ENCODE results near the gene TNRC6C. TPM values are rescaled to one million over a fixed set of nuclear protein-coding genes. Genes with fewer than 3 reads are reported as not detected.

TNRC6C gene
- total and polyA plus RNA-seq, 2 of the 13 experiments (the other 11 are each of a cell fraction or from before 2014, with no cell fraction given): 0.66 to 4.9 TPM

DNA sequence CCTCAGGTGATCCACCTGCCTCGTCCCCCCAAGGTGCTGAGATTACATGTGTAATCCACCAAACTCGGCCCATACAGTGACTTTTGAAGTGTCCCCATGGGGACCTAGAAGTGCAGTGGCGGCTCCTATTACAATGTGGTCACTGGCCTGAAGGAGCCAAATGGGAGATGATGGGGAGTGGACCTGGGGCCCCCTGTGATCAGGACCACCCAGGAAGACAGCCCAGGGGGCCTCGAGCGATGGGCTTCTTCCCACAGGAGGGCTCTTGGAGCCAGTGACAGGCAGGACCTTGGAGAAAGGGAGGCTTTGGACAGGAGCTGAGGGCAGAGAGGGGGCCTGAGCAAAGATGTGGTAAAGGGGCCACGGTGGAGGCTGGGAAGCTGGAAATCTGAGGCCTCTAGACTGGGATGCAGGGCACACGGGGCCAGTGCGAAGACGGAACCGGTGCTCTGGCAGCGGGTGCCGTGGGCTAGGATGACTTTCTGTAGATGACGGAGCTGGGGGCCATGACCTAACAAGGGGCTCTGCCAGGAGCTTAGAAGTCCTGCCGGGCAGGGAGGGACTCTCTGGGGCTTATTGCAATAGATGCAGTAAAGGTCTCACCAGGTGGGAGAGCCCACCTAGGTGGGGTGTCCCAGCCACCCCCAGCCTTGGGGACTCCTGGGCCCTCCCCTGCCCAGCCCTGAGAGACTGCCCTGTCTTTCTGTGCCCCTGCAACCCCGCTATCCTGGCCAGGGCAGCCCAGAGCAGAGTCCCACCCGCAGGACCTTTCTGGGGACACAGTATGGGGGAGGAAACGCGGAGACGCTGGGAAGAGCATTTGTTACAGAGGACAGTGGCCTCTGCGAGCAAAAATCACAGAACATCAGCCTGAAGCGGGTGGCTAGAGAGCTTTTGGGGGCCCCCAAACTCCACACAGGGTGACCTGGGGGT lies 185.0 kb downstream of the TNRC6C start:
- WGBS (ENCODE audit: low lambda C conversion rate): 49% methylated on average over 21 of the region's 21 CpGs
- BruUV-seq (replicated peaks): no TSS peak
- no peak for FAIRE-seq
- Histone ChIP-seq H3K27me3 (ENCODE audit: control insufficient read depth in 1 of 2, insufficient read depth in 2 of 2, low read length in 2 of 2) (peaks cover 9 to 26% of the 10 kb centered on the region in 2 experiments; a peak in 4 of 5 replicates), H3K4me2 (ENCODE audit: low read depth, low read length) (peak overlapping the region; percentile 78; the same call in 1 of the 2 replicates), H3K9me3 (ENCODE audit: low read length) (no peaks in the 10 kb centered on the region), H3K4me3 (replicated peaks in 1 of 3; ENCODE audit: insufficient read depth in 1 of 3, low read depth in 2 of 3, low read length in 3 of 3) (peak overlapping the region in 1 of 3 experiments; percentile 65; a peak in 1 of 6 replicates), H3K4me1 (ENCODE audit: insufficient read depth, low read length) (peaks cover 90% of the 10 kb centered on the region), H3K79me2 (ENCODE audit: insufficient read depth, low read length) (no peaks in the 10 kb centered on the region), H3K36me3 (replicated peaks in 1 of 2; ENCODE audit: control insufficient read depth in 1 of 2, insufficient read depth in 2 of 2, low read length in 2 of 2) (no peaks in the 10 kb centered on the region), H2AFZ (ENCODE audit: low read length) (no peak overlapping the region), H4K20me1 (ENCODE audit: insufficient read depth, low read length) (no peaks in the 10 kb centered on the region), H3K9ac (ENCODE audit: insufficient read depth, low read depth, low read length) (no peak overlapping the region), H3K27ac (ENCODE audit: extremely low read length, insufficient read depth, low read length) (no peak overlapping the region)
- POLR2A ChIA-PET: interaction anchor here (0.6 to 2.2 kb wide), 6 partner anchors 8 to 234 kb away, joined by 4 to 11 read pairs (median 6); partner anchors contain the start of genes AFMID, SYNGR2 and TK1
- no peak for ATAC-seq
- CTCF ChIA-PET (ENCODE audit: low intra/inter-chr PET ratio, low total read pairs): no interaction called here
- TF ChIP-seq, protein P1, sequence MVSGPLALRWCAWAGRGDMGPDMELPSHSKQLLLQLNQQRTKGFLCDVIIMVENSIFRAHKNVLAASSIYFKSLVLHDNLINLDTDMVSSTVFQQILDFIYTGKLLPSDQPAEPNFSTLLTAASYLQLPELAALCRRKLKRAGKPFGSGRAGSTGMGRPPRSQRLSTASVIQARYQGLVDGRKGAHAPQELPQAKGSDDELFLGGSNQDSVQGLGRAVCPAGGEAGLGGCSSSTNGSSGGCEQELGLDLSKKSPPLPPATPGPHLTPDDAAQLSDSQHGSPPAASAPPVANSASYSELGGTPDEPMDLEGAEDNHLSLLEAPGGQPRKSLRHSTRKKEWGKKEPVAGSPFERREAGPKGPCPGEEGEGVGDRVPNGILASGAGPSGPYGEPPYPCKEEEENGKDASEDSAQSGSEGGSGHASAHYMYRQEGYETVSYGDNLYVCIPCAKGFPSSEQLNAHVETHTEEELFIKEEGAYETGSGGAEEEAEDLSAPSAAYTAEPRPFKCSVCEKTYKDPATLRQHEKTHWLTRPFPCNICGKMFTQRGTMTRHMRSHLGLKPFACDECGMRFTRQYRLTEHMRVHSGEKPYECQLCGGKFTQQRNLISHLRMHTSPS (CRISPR knock-in tag; IDR thresholded peaks at IDR 0.05; ENCODE audit: low read depth): no peak
- no peak for TF ChIP-seq CBFB (CRISPR knock-in tag; IDR thresholded peaks at IDR 0.05)
- no peak for TF ChIP-seq GATA4 (IDR thresholded peaks at IDR 0.05; ENCODE audit: borderline replicate concordance, low read depth)
- TF ChIP-seq MIXL1 (CRISPR knock-in tag; IDR thresholded peaks at IDR 0.05): no peak
- TF ChIP-seq ZNF432 (CRISPR knock-in tag; IDR thresholded peaks at IDR 0.05; ENCODE audit: borderline replicate concordance): no peak
- TF ChIP-seq TMF1 (CRISPR knock-in tag; IDR thresholded peaks at IDR 0.05; ENCODE audit: low read depth): 0 out of 2 replicates have a peak, but pooled peaks have one; percentile 40
- TF ChIP-seq, protein P2, sequence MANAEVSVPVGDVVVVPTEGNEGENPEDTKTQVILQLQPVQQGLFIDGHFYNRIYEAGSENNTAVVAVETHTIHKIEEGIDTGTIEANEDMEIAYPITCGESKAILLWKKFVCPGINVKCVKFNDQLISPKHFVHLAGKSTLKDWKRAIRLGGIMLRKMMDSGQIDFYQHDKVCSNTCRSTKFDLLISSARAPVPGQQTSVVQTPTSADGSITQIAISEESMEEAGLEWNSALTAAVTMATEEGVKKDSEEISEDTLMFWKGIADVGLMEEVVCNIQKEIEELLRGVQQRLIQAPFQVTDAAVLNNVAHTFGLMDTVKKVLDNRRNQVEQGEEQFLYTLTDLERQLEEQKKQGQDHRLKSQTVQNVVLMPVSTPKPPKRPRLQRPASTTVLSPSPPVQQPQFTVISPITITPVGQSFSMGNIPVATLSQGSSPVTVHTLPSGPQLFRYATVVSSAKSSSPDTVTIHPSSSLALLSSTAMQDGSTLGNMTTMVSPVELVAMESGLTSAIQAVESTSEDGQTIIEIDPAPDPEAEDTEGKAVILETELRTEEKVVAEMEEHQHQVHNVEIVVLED (CRISPR knock-in tag; IDR thresholded peaks at IDR 0.05; ENCODE audit: borderline replicate concordance): no peak
- no peak for TF ChIP-seq ZNF607 (CRISPR knock-in tag; IDR thresholded peaks at IDR 0.05; ENCODE audit: borderline replicate concordance)
- TF ChIP-seq MAFG (CRISPR knock-in tag; IDR thresholded peaks at IDR 0.05): no peak
- DNase-seq (ENCODE audit: low spot score): no peak
- intact Hi-C loops (cut with micrococcal nuclease; ENCODE audit: unreplicated experiment) (loop anchor here (5.0 kb wide), 2 partner anchors 699 to 784 kb away; partner anchors contain the start of genes TIMP2 and USP36), in situ Hi-C loops (cut with HindIII; ENCODE audit: extremely low pct_ligation_motif_present, low pct_unique_long_range_greater_than_20kb) (no loop called here)
